PFSK-1 (cell line): ENCODE results near the gene CTSV.

ENCODE experiments used
- FOXP2 ChIP-seq: optimal IDR thresholded peaks from 2 replicates; pipeline ENCODE3; 2011; ENCODE audit warnings: borderline replicate concordance, control low read depth, inconsistent platforms; ENCODE audit not compliant: insufficient read depth; ENCODE audit errors: extremely low read length, extremely low read depth
- POLR2AphosphoS5 ChIP-seq: IDR thresholded peaks from 2 replicates; pipeline ENCODE4 v1.6.1; 2012; ENCODE audit warnings: low read depth, mild to moderate bottlenecking, control low read depth, low read length, moderate library complexity
- SIN3A ChIP-seq: IDR thresholded peaks from 2 replicates; pipeline ENCODE4 v1.6.1; 2012; ENCODE audit warnings: mild to moderate bottlenecking, low read length, moderate library complexity, borderline replicate concordance; ENCODE audit not compliant: insufficient read depth
- TAF1 ChIP-seq: IDR thresholded peaks from 2 replicates; pipeline ENCODE4 v1.6.1; 2012; ENCODE audit warnings: low read length, control low read depth, borderline replicate concordance; ENCODE audit not compliant: insufficient read depth
- TF ChIP-seq, protein P1 (sequence below), 2 experiments: IDR thresholded peaks; 2 replicates each; pipeline versions ENCODE4 v1.6.1 to v1.8.0; 2011 to 2012; ENCODE audit warnings: low read depth in 2 of 2, low read length in 2 of 2, control low read depth in 1 of 2, inconsistent platforms in 1 of 2, mild to moderate bottlenecking in 1 of 2, moderate library complexity in 1 of 2; ENCODE audit not compliant: insufficient read depth in 1 of 2

CTSV gene

DNA sequence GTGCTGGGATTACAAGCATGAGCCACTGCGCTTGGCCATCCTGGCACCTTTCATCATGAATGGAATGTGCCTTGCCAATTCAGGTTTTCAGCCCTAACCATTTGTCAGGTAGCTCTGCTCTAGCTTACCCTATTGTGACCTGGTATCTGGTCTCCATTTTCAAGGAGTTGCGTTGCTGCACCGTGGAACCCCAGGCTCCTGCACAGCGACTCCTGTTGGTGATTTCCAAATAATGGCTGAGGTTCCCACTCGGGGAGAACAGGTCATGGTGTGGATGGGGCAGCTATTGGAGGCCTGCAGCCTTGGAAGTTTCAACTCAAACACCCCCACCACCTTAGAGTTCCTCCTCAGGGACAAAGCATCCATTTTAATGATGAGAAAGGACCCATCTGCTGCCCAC is 18.7 kb upstream of the CTSV start:
- TF ChIP-seq FOXP2 (no peak), TAF1 (no peak), SIN3A (no peak), POLR2AphosphoS5 (no peak)
- TF ChIP-seq, protein P1, sequence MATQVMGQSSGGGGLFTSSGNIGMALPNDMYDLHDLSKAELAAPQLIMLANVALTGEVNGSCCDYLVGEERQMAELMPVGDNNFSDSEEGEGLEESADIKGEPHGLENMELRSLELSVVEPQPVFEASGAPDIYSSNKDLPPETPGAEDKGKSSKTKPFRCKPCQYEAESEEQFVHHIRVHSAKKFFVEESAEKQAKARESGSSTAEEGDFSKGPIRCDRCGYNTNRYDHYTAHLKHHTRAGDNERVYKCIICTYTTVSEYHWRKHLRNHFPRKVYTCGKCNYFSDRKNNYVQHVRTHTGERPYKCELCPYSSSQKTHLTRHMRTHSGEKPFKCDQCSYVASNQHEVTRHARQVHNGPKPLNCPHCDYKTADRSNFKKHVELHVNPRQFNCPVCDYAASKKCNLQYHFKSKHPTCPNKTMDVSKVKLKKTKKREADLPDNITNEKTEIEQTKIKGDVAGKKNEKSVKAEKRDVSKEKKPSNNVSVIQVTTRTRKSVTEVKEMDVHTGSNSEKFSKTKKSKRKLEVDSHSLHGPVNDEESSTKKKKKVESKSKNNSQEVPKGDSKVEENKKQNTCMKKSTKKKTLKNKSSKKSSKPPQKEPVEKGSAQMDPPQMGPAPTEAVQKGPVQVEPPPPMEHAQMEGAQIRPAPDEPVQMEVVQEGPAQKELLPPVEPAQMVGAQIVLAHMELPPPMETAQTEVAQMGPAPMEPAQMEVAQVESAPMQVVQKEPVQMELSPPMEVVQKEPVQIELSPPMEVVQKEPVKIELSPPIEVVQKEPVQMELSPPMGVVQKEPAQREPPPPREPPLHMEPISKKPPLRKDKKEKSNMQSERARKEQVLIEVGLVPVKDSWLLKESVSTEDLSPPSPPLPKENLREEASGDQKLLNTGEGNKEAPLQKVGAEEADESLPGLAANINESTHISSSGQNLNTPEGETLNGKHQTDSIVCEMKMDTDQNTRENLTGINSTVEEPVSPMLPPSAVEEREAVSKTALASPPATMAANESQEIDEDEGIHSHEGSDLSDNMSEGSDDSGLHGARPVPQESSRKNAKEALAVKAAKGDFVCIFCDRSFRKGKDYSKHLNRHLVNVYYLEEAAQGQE (IDR thresholded peaks at IDR 0.05; ENCODE audit: insufficient read depth in 1 of 2, low read depth in 2 of 2, low read length in 2 of 2): no peak

DNA sequence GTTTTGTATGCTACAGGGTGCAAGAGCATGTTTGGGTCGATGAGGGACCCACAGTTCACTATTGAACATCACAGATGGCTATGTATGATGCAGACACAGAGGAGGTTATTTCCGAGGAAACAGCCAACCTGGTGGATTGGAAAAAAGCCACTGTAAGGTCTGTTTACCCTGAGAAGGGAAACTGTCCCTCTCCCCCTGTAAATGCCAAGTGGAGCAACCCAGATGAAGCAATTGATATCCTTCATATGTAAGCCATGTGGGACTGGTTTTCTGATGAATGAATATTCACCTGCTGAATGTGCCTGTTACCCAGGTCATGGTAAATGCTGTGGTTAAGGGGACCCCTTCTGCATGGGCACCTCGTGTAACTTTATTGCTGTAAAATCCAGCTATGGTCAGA is 14.8 kb upstream of the CTSV start:
- TF ChIP-seq SIN3A (no peak), TAF1 (no peak), POLR2AphosphoS5 (no peak), FOXP2 (no peak)
- TF ChIP-seq, protein P1 (IDR thresholded peaks at IDR 0.05; ENCODE audit: insufficient read depth in 1 of 2, low read depth in 2 of 2, low read length in 2 of 2): no peak

DNA sequence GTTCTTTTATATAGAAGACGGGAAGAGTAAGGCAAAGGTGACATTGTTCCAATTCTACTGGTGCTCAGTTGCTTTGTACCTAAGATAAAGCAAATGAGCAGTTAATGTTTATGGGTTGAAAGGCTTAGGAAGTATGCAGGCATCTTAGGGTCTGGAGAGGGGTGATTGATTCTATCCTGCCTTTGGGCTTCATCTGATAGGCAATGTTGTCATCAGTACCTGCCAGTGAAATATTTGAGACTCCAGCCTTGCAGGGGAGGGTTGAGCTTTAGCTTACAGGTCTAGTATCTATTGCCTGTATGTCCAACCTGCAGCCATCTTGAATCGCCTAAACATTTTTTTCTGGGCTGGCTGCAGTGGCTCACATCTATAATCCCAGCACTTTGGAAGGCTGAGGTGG is 13.8 kb upstream of the CTSV start:
- TF ChIP-seq, protein P1 (IDR thresholded peaks at IDR 0.05; ENCODE audit: insufficient read depth in 1 of 2, low read depth in 2 of 2, low read length in 2 of 2): no peak
- TF ChIP-seq SIN3A (no peak), TAF1 (no peak), FOXP2 (no peak), POLR2AphosphoS5 (no peak)

DNA sequence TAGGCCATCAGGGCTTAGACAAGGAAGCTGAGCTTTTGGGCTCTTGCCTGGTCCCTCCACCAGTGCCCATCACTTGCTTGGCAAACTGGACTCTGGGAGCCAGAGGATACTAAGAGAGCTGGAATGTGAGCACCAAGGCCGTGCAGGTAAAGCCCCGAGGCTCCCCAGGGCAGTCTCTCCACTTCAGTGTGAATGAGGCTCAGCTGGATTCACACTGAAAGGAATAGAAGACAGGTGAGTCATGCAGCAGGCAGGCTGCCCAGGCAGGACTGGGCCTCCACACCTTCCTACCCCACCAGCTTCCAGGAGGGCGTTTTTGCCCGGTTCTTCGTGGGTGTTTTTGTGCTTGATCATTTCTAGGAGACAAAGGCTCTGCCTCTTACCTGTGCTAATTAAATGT is 7.3 kb upstream of the CTSV start:
- TF ChIP-seq, protein P1 (IDR thresholded peaks at IDR 0.05; ENCODE audit: insufficient read depth in 1 of 2, low read depth in 2 of 2, low read length in 2 of 2): no peak
- TF ChIP-seq SIN3A (no peak), TAF1 (no peak), POLR2AphosphoS5 (no peak), FOXP2 (no peak)

DNA sequence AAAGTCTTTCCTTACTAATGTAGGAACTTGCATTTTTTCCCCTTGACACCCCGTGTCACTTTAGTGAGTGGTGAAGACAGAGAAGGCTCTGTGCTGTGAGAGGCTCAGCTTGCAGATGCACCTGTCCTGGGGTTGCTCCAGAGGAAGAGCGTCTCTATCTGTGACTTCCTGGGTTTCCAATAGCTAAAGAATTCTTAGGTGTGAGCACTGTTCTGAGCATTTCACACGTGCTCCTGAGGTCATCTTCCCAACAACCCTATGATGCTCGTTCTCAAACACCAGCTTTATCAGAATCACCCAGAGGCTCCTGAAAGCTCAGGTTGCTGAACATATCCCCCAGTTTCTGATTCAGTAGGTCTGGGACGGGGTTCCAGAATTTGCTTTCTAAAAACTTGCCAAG is 6.4 kb upstream of the CTSV start:
- TF ChIP-seq, protein P1 (IDR thresholded peaks at IDR 0.05; ENCODE audit: insufficient read depth in 1 of 2, low read depth in 2 of 2, low read length in 2 of 2): no peak
- no peak for TF ChIP-seq SIN3A
- TF ChIP-seq FOXP2: no peak
- TF ChIP-seq TAF1: no peak
- TF ChIP-seq POLR2AphosphoS5: no peak
